HL-60 (cell line): ENCODE results near the gene KLHL25.

Experiments
- DNase-seq, 2 experiments: peaks; one replicate each; pipeline ENCODE4 v3.0.0-alpha.2; 2010 to 2020; ENCODE audit warnings: low read depth in 1 of 2, low spot score in 1 of 2
- H3K27ac ChIP-seq: fragments of 250-450 bp; sonication (Bioruptor Pico); replicated peaks from 2 replicates; pipeline ENCODE4 v1.5.1; 2020; ENCODE audit warnings: mild to moderate bottlenecking, moderate library complexity
- H3K27me3 ChIP-seq: fragments of 250-450 bp; sonication (Bioruptor Pico); 2 replicates; pipeline ENCODE4 v1.5.1; 2021; ENCODE audit warnings: mild to moderate bottlenecking, moderate library complexity; ENCODE audit not compliant: insufficient read depth, poor library complexity, severe bottlenecking
- H3K4me3 ChIP-seq: replicated peaks from 2 replicates; pipeline ENCODE4 v1.5.1; 2011; ENCODE audit warnings: mild to moderate bottlenecking, control low read depth, low read length; ENCODE audit not compliant: insufficient read depth
- CTCF ChIP-seq: IDR thresholded peaks from one replicate; pipeline ENCODE4 v1.5.1; 2011; ENCODE audit warnings: low read length, control low read depth, inconsistent platforms; ENCODE audit not compliant: insufficient read depth
- GABPA ChIP-seq: IDR thresholded peaks from 2 replicates; pipeline ENCODE4 v1.6.1; 2012; ENCODE audit warnings: low read depth
- POLR2AphosphoS5 ChIP-seq: IDR thresholded peaks from 2 replicates; pipeline ENCODE4 v1.6.1; 2012; ENCODE audit warnings: low read depth
- REST ChIP-seq: IDR thresholded peaks from 2 replicates; pipeline ENCODE4 v1.6.1; 2012; ENCODE audit warnings: low read depth; ENCODE audit not compliant: insufficient replicate concordance
- SPI1 ChIP-seq: IDR thresholded peaks from 2 replicates; pipeline ENCODE4 v1.6.1; 2012; ENCODE audit warnings: low read depth, mild to moderate bottlenecking, borderline replicate concordance

Gene KLHL25

GRCh38 chr15:85786781-85787114 lies 8.0 kb downstream of the KLHL25 start:
- no peak for TF ChIP-seq POLR2AphosphoS5
- no peak for TF ChIP-seq REST
- TF ChIP-seq GABPA = no peak
- no peak for TF ChIP-seq SPI1
- TF ChIP-seq CTCF = no peak
- no peak for DNase-seq
- Histone ChIP-seq H3K27me3 (no peaks in the 10 kb centered on the region), H3K27ac (no peak overlapping the region), H3K4me3 (no peak overlapping the region)

GRCh38 chr15:85785887-85786780 lies 8.6 kb downstream of the KLHL25 start:
- TF ChIP-seq SPI1 (no peak), REST (no peak), POLR2AphosphoS5 (no peak)
- Histone ChIP-seq H3K27ac (no peak overlapping the region; the same call in 1 of the 2 replicates), H3K4me3 (no peak overlapping the region), H3K27me3 (no peaks in the 10 kb centered on the region)
- DNase-seq = no peak

GRCh38 chr15:85782064-85782463 lies 12.7 kb downstream of the KLHL25 start:
- H3K27ac ChIP-seq = no peak overlapping the region
- no peak for TF ChIP-seq GABPA
- no peak for TF ChIP-seq POLR2AphosphoS5
- TF ChIP-seq CTCF = no peak
- TF ChIP-seq REST = no peak
- TF ChIP-seq SPI1 = no peak
- H3K27me3 ChIP-seq = no peaks in the 10 kb centered on the region
- no peak overlapping the region for H3K4me3 ChIP-seq
- no peak for DNase-seq
